Lung (tissue), 12 donors: ENCODE data around the gene TRIM66. TPM values are rescaled to one million over a fixed set of nuclear protein-coding genes. Genes with fewer than 3 reads are reported as not detected.
A peak's percentile ranks its signal among the peaks of the same experiment; 100 is the strongest.

Experiments
- ATAC-seq: fragments of 200-7000 bp; cut with Tn5 transposase; one replicate; pipeline ENCODE4 v1.9.1; 2020; ENCODE audit warnings: moderate number of reproducible peaks; ENCODE audit not compliant: insufficient read depth, low FRiP score
- DNase-seq, 3 donors: peaks; one replicate each; pipeline ENCODE4 v3.0.0-alpha.2; 2013 to 2017
- H3K27ac ChIP-seq, 2 donors: one replicate each; pipeline ENCODE4 v1.5.1; 2013; ENCODE audit warnings: mild to moderate bottlenecking in 2 of 2, moderate library complexity in 2 of 2, control low read depth in 1 of 2, inconsistent platforms in 1 of 2, low read depth in 1 of 2, low read length in 1 of 2
- H3K27me3 ChIP-seq, 3 donors: one replicate each; pipeline ENCODE4 v1.5.1; 2013; ENCODE audit warnings: low read length in 2 of 3; ENCODE audit not compliant: control insufficient read depth in 3 of 3, insufficient read depth in 3 of 3
- H3K36me3 ChIP-seq, 4 donors: one replicate each; pipeline ENCODE4 v1.5.1; 2013; ENCODE audit warnings: low read length in 4 of 4, mild to moderate bottlenecking in 1 of 4, moderate library complexity in 1 of 4; ENCODE audit not compliant: control insufficient read depth in 4 of 4, insufficient read depth in 4 of 4
- H3K4me1 ChIP-seq, 5 donors: one replicate each; pipeline ENCODE4 v1.5.1; 2013; ENCODE audit warnings: low read length in 5 of 5, mild to moderate bottlenecking in 2 of 5, moderate library complexity in 1 of 5; ENCODE audit not compliant: control insufficient read depth in 5 of 5, insufficient read depth in 5 of 5
- H3K4me3 ChIP-seq: one replicate; pipeline ENCODE4 v1.5.1; 2013; ENCODE audit warnings: mild to moderate bottlenecking, control low read depth, moderate library complexity
- H3K9ac ChIP-seq, 2 donors: one replicate each; pipeline ENCODE4 v1.5.1; 2013; ENCODE audit warnings: low read length in 2 of 2, control low read depth in 1 of 2; ENCODE audit not compliant: insufficient read depth in 1 of 2
- H3K9me3 ChIP-seq, 4 donors: one replicate each; pipeline ENCODE4 v1.5.1; 2013; ENCODE audit warnings: low read length in 3 of 4, mild to moderate bottlenecking in 1 of 4, moderate library complexity in 1 of 4; ENCODE audit not compliant: control insufficient read depth in 4 of 4, insufficient read depth in 3 of 4
- whole genome bisulfite sequencing, 2 donors: extraction: QIAGEN DNeasy Blood & Tissue Kit; methylation state at CpG; one replicate each; pipeline ENCODE4 v1.1.7; 2013; 5-methylcytosine and 5-hydroxymethylcytosine counted together
- polyA plus RNA-seq, 2 donors: library from polyadenylated mRNA; stranded (reverse); fragments of 200-250 nt; gene quantifications; one replicate each; pipeline ENCODE4 v1.2.1, GENCODE V29; 2013
- total RNA-seq, 2 donors: library from RNA; depleted of rRNA in 1 of 2; stranded (reverse); fragments of >200 nt in 1 of 2; gene quantifications; one replicate each; pipeline ENCODE4 v1.2.1, GENCODE V29; 2014 to 2021
- TF ChIP-seq, protein P1 (sequence below): IDR thresholded peaks from 2 replicates; pipeline ENCODE4 v1.5.1; 2012; ENCODE audit warnings: mild to moderate bottlenecking; ENCODE audit errors: control extremely low read depth, extremely low read depth
- donor health status: control.
- donor health status: control.
- donor health status: Bipolar disorder and iron deficiency.
- donor health status: healthy.
- donor health status: DM: yes; HTN: yes; CAD: no.

The TRIM66 gene
- total and polyA plus RNA-seq, 4 donors: 2.0 to 23.9 (median 11.3) TPM

DNA sequence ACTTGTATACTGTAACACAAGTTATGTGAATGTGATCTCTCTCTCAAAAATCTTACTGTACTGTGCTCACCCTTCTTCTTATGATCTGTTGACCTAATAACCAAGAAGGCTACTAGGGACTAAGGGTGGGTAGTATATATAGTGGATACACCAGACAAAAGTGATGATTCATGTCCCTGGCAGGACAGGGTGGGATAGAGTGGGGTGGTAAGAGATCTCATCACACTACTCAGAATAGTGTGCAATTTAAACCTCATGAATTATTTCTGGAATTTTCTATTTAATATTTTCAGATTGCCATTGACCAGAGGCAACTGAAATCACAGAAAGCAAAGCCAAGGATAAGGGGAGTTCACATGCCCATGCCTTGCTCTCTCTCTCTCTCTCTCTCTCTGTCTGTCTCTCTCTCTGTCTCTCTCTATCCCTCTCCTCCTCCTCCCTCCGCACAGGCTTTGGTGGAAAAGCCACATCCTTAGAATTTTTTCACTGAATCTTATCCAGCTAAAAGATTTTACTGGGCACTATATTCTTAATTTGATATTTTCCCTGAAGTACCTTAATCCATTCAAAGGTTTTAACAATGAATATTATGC is 76.4 kb downstream of the TRIM66 start:
- no peaks in the 10 kb centered on the region for H3K36me3 ChIP-seq
- no peak overlapping the region for H3K27ac ChIP-seq
- no peaks in the 10 kb centered on the region for H3K9me3 ChIP-seq
- DNase-seq (no peak), ATAC-seq (no peak)
- peaks cover 0 to 3% (median 0%) of the 10 kb centered on the region in 5 donors for H3K4me1 ChIP-seq
- 91 to 94% methylated on average over 1 of the region's 1 CpG for WGBS, 2 donors
- no peak overlapping the region for H3K9ac ChIP-seq
- H3K4me3 ChIP-seq: no peak overlapping the region
- TF ChIP-seq, protein P1, sequence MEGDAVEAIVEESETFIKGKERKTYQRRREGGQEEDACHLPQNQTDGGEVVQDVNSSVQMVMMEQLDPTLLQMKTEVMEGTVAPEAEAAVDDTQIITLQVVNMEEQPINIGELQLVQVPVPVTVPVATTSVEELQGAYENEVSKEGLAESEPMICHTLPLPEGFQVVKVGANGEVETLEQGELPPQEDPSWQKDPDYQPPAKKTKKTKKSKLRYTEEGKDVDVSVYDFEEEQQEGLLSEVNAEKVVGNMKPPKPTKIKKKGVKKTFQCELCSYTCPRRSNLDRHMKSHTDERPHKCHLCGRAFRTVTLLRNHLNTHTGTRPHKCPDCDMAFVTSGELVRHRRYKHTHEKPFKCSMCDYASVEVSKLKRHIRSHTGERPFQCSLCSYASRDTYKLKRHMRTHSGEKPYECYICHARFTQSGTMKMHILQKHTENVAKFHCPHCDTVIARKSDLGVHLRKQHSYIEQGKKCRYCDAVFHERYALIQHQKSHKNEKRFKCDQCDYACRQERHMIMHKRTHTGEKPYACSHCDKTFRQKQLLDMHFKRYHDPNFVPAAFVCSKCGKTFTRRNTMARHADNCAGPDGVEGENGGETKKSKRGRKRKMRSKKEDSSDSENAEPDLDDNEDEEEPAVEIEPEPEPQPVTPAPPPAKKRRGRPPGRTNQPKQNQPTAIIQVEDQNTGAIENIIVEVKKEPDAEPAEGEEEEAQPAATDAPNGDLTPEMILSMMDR: no peak
- peaks cover 0 to 3% (median 0%) of the 10 kb centered on the region in 3 donors for H3K27me3 ChIP-seq

- Histone ChIP-seq H3K4me3 (no peak overlapping the region), H3K9ac (no peak overlapping the region), H3K4me1 (peaks cover 0 to 3% (median 0%) of the 10 kb centered on the region in 5 donors), H3K27me3 (peaks cover 0 to 3% (median 0%) of the 10 kb centered on the region in 3 donors), H3K36me3 (no peaks in the 10 kb centered on the region), H3K27ac (no peak overlapping the region), H3K9me3 (no peaks in the 10 kb centered on the region)
- TF ChIP-seq, protein P1: peak; percentile 9
- ATAC-seq (peak; percentile 81), DNase-seq (peak; percentile 27 to 83 (median 55))
- 21 to 26% methylated on average over 9 of the region's 9 CpGs for WGBS, 2 donors
Observed at GRCh38 chr11:8604078-8604723, 78.3 kb downstream of the TRIM66 start.

DNA sequence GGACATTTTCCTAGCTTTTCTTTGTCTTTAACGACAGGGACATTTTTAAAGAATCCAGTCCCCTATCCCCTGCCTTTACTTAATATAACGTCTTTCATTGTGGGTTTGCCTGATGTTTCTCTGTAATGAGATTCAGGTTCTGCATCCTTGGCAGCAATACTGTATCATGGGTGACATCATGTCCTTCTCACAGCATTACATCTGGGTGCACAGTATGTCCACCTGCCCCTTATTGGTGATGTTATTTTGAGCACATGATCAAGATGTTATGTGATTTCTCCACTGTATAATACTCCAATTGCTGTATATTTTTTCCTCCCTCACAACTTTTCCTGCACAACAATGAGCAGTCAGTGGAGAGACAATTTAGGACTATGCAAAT is 78.8 kb downstream of the TRIM66 start:
- ATAC-seq: no peak
- H3K4me1 ChIP-seq: peaks cover 0 to 3% (median 0%) of the 10 kb centered on the region in 5 donors
- no peak overlapping the region for H3K9ac ChIP-seq
- no peaks in the 10 kb centered on the region for H3K9me3 ChIP-seq
- WGBS, 2 donors: 81 to 86% methylated on average over 2 of the region's 2 CpGs
- H3K36me3 ChIP-seq: no peaks in the 10 kb centered on the region
- H3K27me3 ChIP-seq: peaks cover 0 to 3% (median 0%) of the 10 kb centered on the region in 3 donors
- TF ChIP-seq, protein P1: no peak
- no peak overlapping the region for H3K4me3 ChIP-seq
- H3K27ac ChIP-seq: no peak overlapping the region
- no peak for DNase-seq
